ENCODE measurements around the gene COL4A1.

The COL4A1 gene

GRCh38 chr13:110220471-110220870 is 86.5 kb downstream of the COL4A1 start:
- no peak for DNase-seq (ENCODE audit: low read depth in 2 of 2)

- DNase-seq (ENCODE audit: low read depth in 2 of 2), result no peak
These were observed 88.3 kb downstream of the COL4A1 start for GRCh38 chr13:110218581-110219201.

GRCh38 chr13:110217811-110218210 is 89.1 kb downstream of the COL4A1 start:
- DNase-seq (ENCODE audit: low read depth in 2 of 2), result no peak

- DNase-seq (ENCODE audit: low read depth in 2 of 2), result no peak
These were observed 89.9 kb downstream of the COL4A1 start for GRCh38 chr13:110217085-110217484.

- DNase-seq (ENCODE audit: low read depth in 2 of 2), result no peak
These were observed 90.4 kb downstream of the COL4A1 start for GRCh38 chr13:110216398-110217041.

- no peak for DNase-seq (ENCODE audit: low read depth in 2 of 2)
These were observed 91.0 kb downstream of the COL4A1 start for GRCh38 chr13:110216006-110216397.

- no peak for DNase-seq (ENCODE audit: low read depth in 2 of 2)
These were observed 91.4 kb downstream of the COL4A1 start for GRCh38 chr13:110215606-110216005.

- no peak for DNase-seq (ENCODE audit: low read depth in 2 of 2)
These were observed 92.3 kb downstream of the COL4A1 start for GRCh38 chr13:110214637-110215036.

- DNase-seq (ENCODE audit: low read depth in 2 of 2), result no peak
These were observed 93.4 kb downstream of the COL4A1 start for GRCh38 chr13:110213461-110214074.

GRCh38 chr13:110212529-110212928 is 94.4 kb downstream of the COL4A1 start:
- no peak for DNase-seq (ENCODE audit: low read depth in 2 of 2)

GRCh38 chr13:110211735-110212134 is 95.2 kb downstream of the COL4A1 start:
- no peak for DNase-seq (ENCODE audit: low read depth in 2 of 2)

- DNase-seq (ENCODE audit: low read depth in 2 of 2), result no peak
These were observed 95.9 kb downstream of the COL4A1 start for GRCh38 chr13:110211046-110211445.

GRCh38 chr13:110210604-110210985 is 96.4 kb downstream of the COL4A1 start:
- DNase-seq (ENCODE audit: low read depth in 2 of 2), result no peak

- no peak for DNase-seq (ENCODE audit: low read depth in 2 of 2)
These were observed 96.9 kb downstream of the COL4A1 start for GRCh38 chr13:110209950-110210603.

GRCh38 chr13:110208116-110208515 is 98.8 kb downstream of the COL4A1 start:
- DNase-seq (ENCODE audit: low read depth in 2 of 2), result no peak

- no peak for DNase-seq (ENCODE audit: low read depth in 2 of 2)
These were observed 100.0 kb downstream of the COL4A1 start for GRCh38 chr13:110206996-110207395.

GRCh38 chr13:110206185-110206584 is 100.8 kb downstream of the COL4A1 start:
- no peak for DNase-seq (ENCODE audit: low read depth in 2 of 2)

GRCh38 chr13:110201114-110201513 is 105.8 kb downstream of the COL4A1 start:
- DNase-seq (ENCODE audit: low read depth in 2 of 2), result no peak

- DNase-seq (ENCODE audit: low read depth in 2 of 2), result no peak
These were observed 106.6 kb downstream of the COL4A1 start for GRCh38 chr13:110200276-110200870.

- no peak for DNase-seq (ENCODE audit: low read depth in 2 of 2)
These were observed 107.7 kb downstream of the COL4A1 start for GRCh38 chr13:110199046-110199831.

- DNase-seq (ENCODE audit: low read depth in 2 of 2), result no peak
These were observed 109.5 kb downstream of the COL4A1 start for GRCh38 chr13:110197471-110197870.

GRCh38 chr13:110197026-110197425 is 109.9 kb downstream of the COL4A1 start:
- DNase-seq (ENCODE audit: low read depth in 2 of 2), result no peak
